HepG2 (cell line): ENCODE measurements around the gene PPP1CA. TPM values are rescaled to one million over a fixed set of nuclear protein-coding genes. Genes with fewer than 3 reads are reported as not detected.

Experiments
- ATAC-seq: fragments of 200-7000 bp; cut with Tn5 transposase; 3 replicates; pipeline ENCODE4 v1.9.1; 2020; ENCODE audit warnings: mild to moderate bottlenecking, moderate library complexity
- BruUV-seq: library from RNA; stranded (reverse); fragments of 400-500 nt; replicated peaks from 2 replicates; lab custom pipeline; 2021; lab: Mats Ljungman, UMichigan
- CTCF ChIA-PET: fragments of 300-600 bp; formaldehyde crosslinking; extraction: SDS; loops from one replicate; lab custom pipeline; 2021; ENCODE audit warnings: low total read pairs, inconsistent platforms, low intra/inter-chr PET ratio; lab: Yijun Ruan, JAX
- POLR2A ChIA-PET: fragments of 350-600 bp; sonication (Branson Sonifier 250); formaldehyde crosslinking; loops from one replicate; lab custom pipeline; 2020; ENCODE audit warnings: antibody characterized with exemption, inconsistent platforms; lab: Yijun Ruan, JAX
- DNase-seq: peaks from one replicate; pipeline ENCODE4 v3.0.0-alpha.2; 2015; ENCODE audit warnings: low spot score
- FAIRE-seq: peaks from 3 replicates; lab custom pipeline; 2011; peaks lifted over from hg19 to GRCh38; lab: Jason Lieb, UNC
- H2AFZ ChIP-seq: one replicate; pipeline ENCODE4 v1.6.1; 2011; ENCODE audit warnings: low read length, inconsistent platforms
- H3K27ac ChIP-seq: fragments of 300-600 bp; 3 replicates; pipeline ENCODE4 v1.8.0; 2011; ENCODE audit warnings: mixed run types, mild to moderate bottlenecking, mixed read lengths, low read length, inconsistent platforms; ENCODE audit not compliant: insufficient read depth; ENCODE audit errors: extremely low read length
- H3K27me3 ChIP-seq, 2 experiments: fragments of 200-600 bp in 1 of 2; 2 replicates in 1 of 2; 3 replicates in 1 of 2; pipeline versions ENCODE4 v1.6.0 to v1.8.0; 2011; ENCODE audit warnings: low read length in 2 of 2, mild to moderate bottlenecking in 2 of 2, moderate library complexity in 2 of 2, inconsistent platforms in 1 of 2; ENCODE audit not compliant: insufficient read depth in 2 of 2, control insufficient read depth in 1 of 2
- H3K36me3 ChIP-seq, 2 experiments: fragments of 200-600 bp in 1 of 2; replicated peaks in 1 of 2; 2 replicates in 1 of 2; 3 replicates in 1 of 2; pipeline versions ENCODE4 v1.5.1 to v1.8.0; 2011; ENCODE audit warnings: low read length in 2 of 2, inconsistent platforms in 1 of 2; ENCODE audit not compliant: insufficient read depth in 2 of 2, control insufficient read depth in 1 of 2
- H3K4me1 ChIP-seq: 2 replicates; pipeline ENCODE4 v1.5.1; 2012; ENCODE audit warnings: low read length, inconsistent platforms; ENCODE audit not compliant: insufficient read depth
- H3K4me2 ChIP-seq: 2 replicates; pipeline ENCODE4 v1.6.0; 2011; ENCODE audit warnings: low read depth, low read length, inconsistent platforms
- H3K4me3 ChIP-seq, 3 experiments: fragments of 200-600 bp in 1 of 3; sonication (generic), shearing (Covaris generic) in 1 of 3; replicated peaks in 1 of 3; 2 replicates each; pipeline ENCODE4 v1.5.1; 2011 to 2016; ENCODE audit warnings: low read length in 3 of 3, inconsistent platforms in 2 of 3, low read depth in 2 of 3, mild to moderate bottlenecking in 2 of 3, control low read depth in 1 of 3, mixed read lengths in 1 of 3; ENCODE audit not compliant: insufficient read depth in 1 of 3
- H3K79me2 ChIP-seq: one replicate; pipeline ENCODE4 v1.6.1; 2011; ENCODE audit warnings: low read length, inconsistent platforms; ENCODE audit not compliant: insufficient read depth
- H3K9ac ChIP-seq: 2 replicates; pipeline ENCODE4 v1.6.0; 2011; ENCODE audit warnings: mild to moderate bottlenecking, low read depth, low read length, inconsistent platforms; ENCODE audit not compliant: insufficient read depth
- H3K9me3 ChIP-seq: 2 replicates; pipeline ENCODE4 v1.5.1; 2012; ENCODE audit warnings: mild to moderate bottlenecking, low read length
- H4K20me1 ChIP-seq: 2 replicates; pipeline ENCODE4 v1.6.0; 2011; ENCODE audit warnings: inconsistent platforms, mild to moderate bottlenecking, low read length, moderate library complexity; ENCODE audit not compliant: insufficient read depth
- AGO1 ChIP-seq: fragments of 200-400 bp; formaldehyde crosslinking; IDR thresholded peaks from 2 replicates; pipeline ENCODE4 v1.6.1; 2017; ENCODE audit warnings: mild to moderate bottlenecking, low read depth, low read length, moderate library complexity; ENCODE audit not compliant: poor library complexity, severe bottlenecking
- MYPOP ChIP-seq: sonication (generic); formaldehyde crosslinking; IDR thresholded peaks from 2 replicates; pipeline ENCODE4 v1.8.1; 2023; ENCODE audit warnings: mild to moderate bottlenecking, moderate library complexity, missing genetic modification reagents
- NKX3-1 ChIP-seq: sonication (generic); formaldehyde crosslinking; IDR thresholded peaks from 2 replicates; pipeline ENCODE4 v1.5.0; 2020; ENCODE audit warnings: missing genetic modification reagents
- TCF7 ChIP-seq: sonication (generic); IDR thresholded peaks from 2 replicates; pipeline ENCODE4 v1.6.1; 2016; ENCODE audit warnings: antibody characterized with exemption, low read depth
- TERF1 ChIP-seq: sonication (generic); formaldehyde crosslinking; IDR thresholded peaks from 2 replicates; pipeline ENCODE4 v1.8.0; 2022; ENCODE audit warnings: mild to moderate bottlenecking, missing genetic modification reagents, moderate library complexity
- ZNF614 ChIP-seq: IDR thresholded peaks from 2 replicates; pipeline ENCODE4 v1.6.1; 2018; ENCODE audit warnings: missing biosample characterization, missing genetic modification reagents, inconsistent platforms, borderline replicate concordance
- ZNF644 ChIP-seq: IDR thresholded peaks from 2 replicates; pipeline ENCODE4 v1.6.1; 2016; ENCODE audit warnings: low read depth
- WGBS: methylation state at CpG from one replicate; pipeline ENCODE4 v1.1.6; 2017; ENCODE audit warnings: low lambda C conversion rate; 5-methylcytosine and 5-hydroxymethylcytosine counted together
- in situ Hi-C: cut with HindIII; loops from 2 replicates; pipeline ENCODE4 v1.10.0; 2017; ENCODE audit warnings: low pct_unique_long_range_greater_than_20kb; ENCODE audit not compliant: extremely low pct_ligation_motif_present
- intact Hi-C: fragments of 100-400 bp; cut with micrococcal nuclease; formaldehyde crosslinking; loops from one replicate; pipeline ENCODE4 v1.10.0; 2022; ENCODE audit not compliant: unreplicated experiment
- polyA plus RNA-seq, 8 experiments: library from polyadenylated mRNA; depleted of rRNA in 3 of 8; stranded (reverse) in 7 of 8; unstranded in 1 of 8; fragments of >200 nt; fragmentation: Illumina TruSeq in 4 of 8; extraction: Trizol in 4 of 8; gene quantifications; 2 replicates each; pipeline versions ENCODE4 v1.2.1 to v1.2.3, GENCODE V29; 2011 to 2016; ENCODE audit warnings: low read depth in 4 of 8, missing spikeins in 1 of 8, mixed read lengths in 1 of 8; ENCODE audit not compliant: insufficient read depth in 1 of 8
- total RNA-seq, 5 experiments: library from RNA; depleted of rRNA; stranded (reverse); fragments of >200 nt; fragmentation: Illumina TruSeq; extraction: Trizol; gene quantifications; 2 replicates each; pipeline ENCODE4 v1.2.3, GENCODE V29; 2016; ENCODE audit warnings: low read depth in 1 of 5

The PPP1CA gene
- total and polyA plus RNA-seq, 2 of the 13 experiments (the other 11 are each of a cell fraction or from before 2014, with no cell fraction given): 149 to 170 TPM

GRCh38 chr11:67431346-67432249 lies 29.9 kb upstream of the PPP1CA start:
- peaks cover 13% of the 10 kb centered on the region for H3K79me2 ChIP-seq
- no peaks in the 10 kb centered on the region; a peak in 1 of 5 replicates for H3K27me3 ChIP-seq
- H4K20me1 ChIP-seq: no peaks in the 10 kb centered on the region
- no peak overlapping the region for H3K27ac ChIP-seq
- FAIRE-seq (no peak), ATAC-seq (no peak), DNase-seq (no peak)
- no peaks in the 10 kb centered on the region for H3K9me3 ChIP-seq
- no peak overlapping the region for H3K9ac ChIP-seq
- H2AFZ ChIP-seq: no peak overlapping the region
- CTCF ChIA-PET: no interaction called here
- peaks cover 15 to 28% of the 10 kb centered on the region in 2 experiments; a peak in 4 of 5 replicates for H3K36me3 ChIP-seq
- H3K4me2 ChIP-seq: no peak overlapping the region
- TF ChIP-seq AGO1 (no peak), TCF7 (no peak), ZNF644 (CRISPR knock-in tag) (no peak), MYPOP (no peak), NKX3-1 (no peak), ZNF614 (CRISPR knock-in tag) (no peak), TERF1 (no peak)
- in situ Hi-C loops (no loop called here), intact Hi-C loops (no loop called here)
- no peak overlapping the region for H3K4me3 ChIP-seq
- POLR2A ChIA-PET: no interaction called here
- WGBS: 95% methylated on average over 21 of the region's 24 CpGs
- no TSS peak for BruUV-seq
- H3K4me1 ChIP-seq: peaks cover 20% of the 10 kb centered on the region
